Retinal pigment epithelial cell (primary cell): ENCODE data around the gene PLLP.

Source experiments
- DNase-seq: peaks from one replicate; pipeline ENCODE4 v3.0.0-alpha.2; 2010; ENCODE audit warnings: low read depth
- H3K4me3 ChIP-seq: 2 replicates; pipeline ENCODE4 v1.5.1; 2011; ENCODE audit warnings: mild to moderate bottlenecking, low read length, control low read depth, moderate library complexity
- TF ChIP-seq, protein P1 (sequence below): conservative IDR thresholded peaks from 2 replicates; pipeline ENCODE4 v1.5.1; 2011; ENCODE audit warnings: low read depth, low read length, control low read depth, inconsistent platforms

Gene PLLP

DNA sequence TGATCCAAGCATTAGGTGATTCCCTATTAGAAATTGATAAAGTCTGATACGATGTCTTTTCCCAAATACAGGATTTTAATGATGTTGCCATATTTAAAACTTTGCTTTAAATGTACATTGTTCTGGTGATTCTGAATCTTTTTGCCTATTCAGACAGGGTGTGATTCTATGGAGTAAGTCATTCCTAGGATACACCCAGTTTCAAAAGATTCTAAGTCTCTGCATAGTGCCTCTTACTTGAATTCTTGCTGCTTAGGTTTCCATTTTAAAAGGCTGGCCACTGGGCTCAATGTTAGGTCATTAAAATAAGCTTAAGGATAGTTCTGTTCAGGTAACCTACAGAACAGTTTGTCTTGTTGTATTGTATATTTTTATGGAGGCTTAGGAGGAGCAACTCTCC is 61.4 kb downstream of the PLLP start:
- no peak for DNase-seq
- TF ChIP-seq, protein P1, sequence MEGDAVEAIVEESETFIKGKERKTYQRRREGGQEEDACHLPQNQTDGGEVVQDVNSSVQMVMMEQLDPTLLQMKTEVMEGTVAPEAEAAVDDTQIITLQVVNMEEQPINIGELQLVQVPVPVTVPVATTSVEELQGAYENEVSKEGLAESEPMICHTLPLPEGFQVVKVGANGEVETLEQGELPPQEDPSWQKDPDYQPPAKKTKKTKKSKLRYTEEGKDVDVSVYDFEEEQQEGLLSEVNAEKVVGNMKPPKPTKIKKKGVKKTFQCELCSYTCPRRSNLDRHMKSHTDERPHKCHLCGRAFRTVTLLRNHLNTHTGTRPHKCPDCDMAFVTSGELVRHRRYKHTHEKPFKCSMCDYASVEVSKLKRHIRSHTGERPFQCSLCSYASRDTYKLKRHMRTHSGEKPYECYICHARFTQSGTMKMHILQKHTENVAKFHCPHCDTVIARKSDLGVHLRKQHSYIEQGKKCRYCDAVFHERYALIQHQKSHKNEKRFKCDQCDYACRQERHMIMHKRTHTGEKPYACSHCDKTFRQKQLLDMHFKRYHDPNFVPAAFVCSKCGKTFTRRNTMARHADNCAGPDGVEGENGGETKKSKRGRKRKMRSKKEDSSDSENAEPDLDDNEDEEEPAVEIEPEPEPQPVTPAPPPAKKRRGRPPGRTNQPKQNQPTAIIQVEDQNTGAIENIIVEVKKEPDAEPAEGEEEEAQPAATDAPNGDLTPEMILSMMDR = no peak

DNA sequence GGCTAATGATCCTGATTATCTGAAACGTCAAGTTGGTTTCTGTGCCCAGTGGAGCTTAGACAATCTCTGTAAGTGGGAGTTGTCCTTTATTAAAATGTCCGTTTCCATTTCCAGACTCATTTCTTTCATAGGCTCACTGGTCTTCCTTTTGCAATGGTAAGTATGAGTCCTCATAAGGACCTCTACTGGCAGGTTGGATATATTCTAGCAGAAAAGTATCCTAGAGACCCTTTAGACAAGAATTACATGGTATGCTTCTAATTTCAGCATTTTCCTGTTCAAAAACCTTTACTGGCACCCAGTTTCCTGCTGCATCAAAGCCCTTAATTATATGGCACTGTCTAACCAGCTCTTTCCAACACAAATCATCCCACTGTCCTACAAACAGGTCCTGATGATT is 67.5 kb downstream of the PLLP start:
- H3K4me3 ChIP-seq = no peak overlapping the region
- DNase-seq = no peak
- TF ChIP-seq, protein P1 = no peak

More for the DNA sequence above, 61.4 kb downstream of the PLLP start:
- H3K4me3 ChIP-seq = no peak overlapping the region

DNA sequence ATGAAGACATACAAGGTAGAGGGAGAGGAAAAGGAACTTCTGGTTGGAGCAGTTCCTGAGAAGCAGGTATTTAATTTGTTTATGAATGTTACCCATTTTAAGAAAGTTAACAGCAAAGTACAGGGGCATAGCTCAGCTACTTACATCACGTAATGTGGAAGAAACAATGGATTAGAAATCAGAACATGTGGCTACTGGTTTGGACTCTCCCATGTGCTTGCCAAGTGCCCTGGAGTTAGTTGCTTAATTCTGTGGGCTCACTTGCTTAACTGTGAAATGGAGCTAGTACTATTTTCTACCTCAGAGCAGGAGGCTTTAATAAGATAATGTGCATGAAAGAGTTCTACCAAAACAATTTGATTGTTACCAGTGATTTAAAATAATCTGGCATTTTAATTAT is 71.0 kb downstream of the PLLP start:
- no peak for DNase-seq
- TF ChIP-seq, protein P1 = no peak
- H3K4me3 ChIP-seq = no peak overlapping the region

DNA sequence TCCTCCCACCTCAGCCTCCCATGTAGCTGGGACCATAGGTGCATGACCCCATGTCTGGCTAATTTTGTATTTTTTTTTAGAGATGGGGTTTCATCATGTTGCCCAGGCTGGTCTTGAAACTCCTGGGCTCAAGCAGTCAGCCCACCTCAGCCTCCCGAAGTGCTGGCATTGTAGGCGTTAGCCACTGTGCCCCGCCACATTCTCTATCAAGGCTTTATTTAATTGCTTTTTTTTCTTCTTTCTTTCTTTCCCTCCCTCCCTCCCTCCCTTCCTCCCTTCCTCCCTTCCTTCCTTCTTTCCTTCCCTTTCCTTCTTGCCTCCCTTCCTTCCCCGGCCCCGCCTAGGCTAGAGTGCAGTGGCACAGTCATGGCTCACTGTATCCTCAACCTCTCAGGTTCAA is 74.7 kb downstream of the PLLP start:
- no peak overlapping the region for H3K4me3 ChIP-seq
- TF ChIP-seq, protein P1 = no peak
- DNase-seq = no peak

DNA sequence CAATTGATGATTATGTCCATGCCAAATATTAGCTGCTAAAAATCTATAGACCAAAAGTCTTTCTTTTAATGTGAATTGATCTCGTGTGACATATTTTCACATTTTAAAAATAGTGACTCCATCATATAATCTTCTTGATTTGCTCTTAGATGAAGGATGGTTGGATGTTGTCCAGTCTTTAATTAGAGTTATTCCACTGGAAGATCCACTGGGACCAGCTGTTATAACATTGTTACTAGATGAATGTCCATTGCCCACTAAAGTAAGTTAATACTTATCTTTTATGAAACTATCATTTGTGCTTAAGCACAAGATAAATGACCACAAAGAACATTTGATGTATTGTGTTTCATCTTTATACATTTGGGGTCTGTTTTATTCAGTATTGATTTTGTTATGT is 75.5 kb downstream of the PLLP start:
- H3K4me3 ChIP-seq = no peak overlapping the region
- DNase-seq = no peak
- TF ChIP-seq, protein P1 = no peak
